Keratinocyte (primary cell): ENCODE data around the gene ACTR3C.
"Not testable (repeated sequence)": the region's sequence is repeated elsewhere in the genome, so short reads cannot be mapped to it uniquely, and the experiment has no call there.

ENCODE experiments used
- EZH2 ChIP-seq: IDR thresholded peaks from one replicate; pipeline ENCODE4 v1.6.1; 2012; ENCODE audit warnings: inconsistent platforms, mild to moderate bottlenecking, low read length, moderate library complexity
- TF ChIP-seq, protein P1 (sequence below), 3 experiments: IDR thresholded peaks in 1 of 3; conservative IDR thresholded peaks in 1 of 3; optimal IDR thresholded peaks in 1 of 3; 2 replicates in 2 of 3; 3 replicates in 1 of 3; pipeline versions ENCODE3 to v1.5.1; 2011; ENCODE audit warnings: low read length in 3 of 3, mild to moderate bottlenecking in 3 of 3, moderate library complexity in 2 of 3, control low read depth in 1 of 3, inconsistent platforms in 1 of 3; ENCODE audit not compliant: insufficient read depth in 2 of 3; ENCODE audit errors: extremely low read depth in 1 of 3

GRCh38 chr7:150219941-150220658, 103.2 kb downstream of the ACTR3C start:
- TF ChIP-seq, protein P1, sequence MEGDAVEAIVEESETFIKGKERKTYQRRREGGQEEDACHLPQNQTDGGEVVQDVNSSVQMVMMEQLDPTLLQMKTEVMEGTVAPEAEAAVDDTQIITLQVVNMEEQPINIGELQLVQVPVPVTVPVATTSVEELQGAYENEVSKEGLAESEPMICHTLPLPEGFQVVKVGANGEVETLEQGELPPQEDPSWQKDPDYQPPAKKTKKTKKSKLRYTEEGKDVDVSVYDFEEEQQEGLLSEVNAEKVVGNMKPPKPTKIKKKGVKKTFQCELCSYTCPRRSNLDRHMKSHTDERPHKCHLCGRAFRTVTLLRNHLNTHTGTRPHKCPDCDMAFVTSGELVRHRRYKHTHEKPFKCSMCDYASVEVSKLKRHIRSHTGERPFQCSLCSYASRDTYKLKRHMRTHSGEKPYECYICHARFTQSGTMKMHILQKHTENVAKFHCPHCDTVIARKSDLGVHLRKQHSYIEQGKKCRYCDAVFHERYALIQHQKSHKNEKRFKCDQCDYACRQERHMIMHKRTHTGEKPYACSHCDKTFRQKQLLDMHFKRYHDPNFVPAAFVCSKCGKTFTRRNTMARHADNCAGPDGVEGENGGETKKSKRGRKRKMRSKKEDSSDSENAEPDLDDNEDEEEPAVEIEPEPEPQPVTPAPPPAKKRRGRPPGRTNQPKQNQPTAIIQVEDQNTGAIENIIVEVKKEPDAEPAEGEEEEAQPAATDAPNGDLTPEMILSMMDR (optimal IDR thresholded peaks at IDR 0.05 in 1 of 3, IDR thresholded peaks at IDR 0.05 in 1 of 3, conservative IDR thresholded peaks at IDR 0.05 in 1 of 3; ENCODE audit: extremely low read depth in 1 of 3, insufficient read depth in 2 of 3, low read length in 3 of 3) = not testable (repeated sequence)
- not testable (repeated sequence) for TF ChIP-seq EZH2
